OCI-LY3 (cell line): ENCODE data around the gene ACCSL.

Experiments used
- H2AFZ ChIP-seq: fragments of 200-600, 300-600 bp; shearing (Covaris generic); 2 replicates; pipeline ENCODE4 v1.6.0; 2014; ENCODE audit warnings: antibody characterized with exemption, low read depth, low read length
- H3K27ac ChIP-seq: fragments of 200-600, 300-600 bp; sonication (generic); 2 replicates; pipeline ENCODE4 v1.5.1; 2014; ENCODE audit warnings: mild to moderate bottlenecking, low read length, moderate library complexity, mixed read lengths
- H3K27me3 ChIP-seq: fragments of 200-600, 300-600 bp; sonication (generic); 2 replicates; pipeline ENCODE4 v1.6.1; 2014; ENCODE audit warnings: low read depth, low read length, mixed read lengths
- H3K36me3 ChIP-seq: fragments of 200-600, 300-600 bp; sonication (generic); replicated peaks from 2 replicates; pipeline ENCODE3; 2014; ENCODE audit warnings: low read depth, low read length, mixed read lengths
- H3K4me1 ChIP-seq: fragments of 300-600, 200-600 bp; sonication (generic); 2 replicates; pipeline ENCODE4 v1.6.1; 2014; ENCODE audit warnings: low read length, mixed read lengths
- H3K4me2 ChIP-seq: fragments of 200-600, 300-600 bp; sonication (generic); 2 replicates; pipeline ENCODE4 v1.6.1; 2014; ENCODE audit warnings: low read length, mixed read lengths
- H3K4me3 ChIP-seq: fragments of 300-600, 200-600 bp; sonication (generic); 2 replicates; pipeline ENCODE4 v1.5.1; 2014; ENCODE audit warnings: antibody characterized with exemption, mild to moderate bottlenecking, low read length, moderate library complexity
- H3K79me2 ChIP-seq: fragments of 300-600, 200-600 bp; shearing (Covaris generic); 2 replicates; pipeline ENCODE4 v1.6.1; 2014; ENCODE audit warnings: mild to moderate bottlenecking, low read length, mixed read lengths
- H3K9ac ChIP-seq: fragments of 300-600, 200-600 bp; shearing (Covaris generic); 2 replicates; pipeline ENCODE4 v1.6.0; 2014; ENCODE audit warnings: mild to moderate bottlenecking, low read length, moderate library complexity
- H3K9me3 ChIP-seq: fragments of 200-600, 300-600 bp; shearing (Covaris generic); 2 replicates; pipeline ENCODE4 v1.6.1; 2014; ENCODE audit warnings: low read length, mixed read lengths; ENCODE audit not compliant: insufficient read depth
- H4K20me1 ChIP-seq: fragments of 200-600, 300-600 bp; sonication (generic); 2 replicates; pipeline ENCODE4 v1.6.1; 2016; ENCODE audit warnings: low read length, mixed read lengths; ENCODE audit not compliant: insufficient read depth
- CTCF ChIP-seq: fragments of 200-600, 300-600 bp; sonication (generic); IDR thresholded peaks from 2 replicates; pipeline ENCODE4 v1.5.1; 2014; ENCODE audit warnings: antibody characterized with exemption, low read length, low read depth
- EZH2phosphoT487 ChIP-seq: fragments of 200-600 bp; shearing (Covaris generic); IDR thresholded peaks from 2 replicates; pipeline ENCODE4 v1.6.1; 2018; ENCODE audit warnings: antibody characterized with exemption, mixed run types, low read depth

The ACCSL gene

GRCh38 chr11:44018829-44019228, 29.0 kb upstream of the ACCSL start:
- H3K9ac ChIP-seq = no peak overlapping the region; the same call in 1 of the 2 replicates
- H3K27ac ChIP-seq = peak overlapping the region; percentile 93
- no peak overlapping the region for H3K4me2 ChIP-seq
- no peak overlapping the region for H2AFZ ChIP-seq
- no peaks in the 10 kb centered on the region for H3K79me2 ChIP-seq
- H3K9me3 ChIP-seq = no peaks in the 10 kb centered on the region; the same call in none of the 2 replicates
- TF ChIP-seq CTCF = no peak
- no peak for TF ChIP-seq EZH2phosphoT487
- H3K4me3 ChIP-seq = no peak overlapping the region
- peaks cover 45% of the 10 kb centered on the region for H3K4me1 ChIP-seq
- no peaks in the 10 kb centered on the region for H3K27me3 ChIP-seq
- no peaks in the 10 kb centered on the region for H4K20me1 ChIP-seq
- peaks cover 12% of the 10 kb centered on the region for H3K36me3 ChIP-seq

GRCh38 chr11:44024977-44025376, 22.8 kb upstream of the ACCSL start:
- Histone ChIP-seq H3K4me3 (no peak overlapping the region), H3K27me3 (no peaks in the 10 kb centered on the region), H3K9ac (no peak overlapping the region), H4K20me1 (no peaks in the 10 kb centered on the region), H3K27ac (no peak overlapping the region), H2AFZ (no peak overlapping the region), H3K9me3 (peaks cover 16% of the 10 kb centered on the region), H3K36me3 (peaks cover 28% of the 10 kb centered on the region), H3K79me2 (no peaks in the 10 kb centered on the region), H3K4me2 (no peak overlapping the region), H3K4me1 (peaks cover 9% of the 10 kb centered on the region)
- TF ChIP-seq EZH2phosphoT487 = no peak
- no peak for TF ChIP-seq CTCF

GRCh38 chr11:44025727-44026126, 22.1 kb upstream of the ACCSL start:
- peaks cover 28% of the 10 kb centered on the region for H3K36me3 ChIP-seq
- no peaks in the 10 kb centered on the region for H4K20me1 ChIP-seq
- no peak overlapping the region for H3K9ac ChIP-seq
- H3K27me3 ChIP-seq = no peaks in the 10 kb centered on the region
- no peak for TF ChIP-seq CTCF
- no peak for TF ChIP-seq EZH2phosphoT487
- peaks cover 17% of the 10 kb centered on the region for H3K4me1 ChIP-seq
- H3K27ac ChIP-seq = no peak overlapping the region
- no peaks in the 10 kb centered on the region for H3K79me2 ChIP-seq
- no peak overlapping the region for H3K4me3 ChIP-seq
- H3K4me2 ChIP-seq = no peak overlapping the region
- no peak overlapping the region for H2AFZ ChIP-seq
- peaks cover 16% of the 10 kb centered on the region for H3K9me3 ChIP-seq

GRCh38 chr11:44028401-44028800, 19.4 kb upstream of the ACCSL start:
- no peak overlapping the region for H2AFZ ChIP-seq
- H3K4me2 ChIP-seq = no peak overlapping the region
- peaks cover 19% of the 10 kb centered on the region for H3K9me3 ChIP-seq
- no peak overlapping the region for H3K4me3 ChIP-seq
- no peaks in the 10 kb centered on the region for H4K20me1 ChIP-seq
- H3K27ac ChIP-seq = no peak overlapping the region
- H3K4me1 ChIP-seq = peaks cover 44% of the 10 kb centered on the region
- no peaks in the 10 kb centered on the region for H3K79me2 ChIP-seq
- no peak for TF ChIP-seq CTCF
- no peak for TF ChIP-seq EZH2phosphoT487
- no peak overlapping the region for H3K9ac ChIP-seq
- H3K27me3 ChIP-seq = no peaks in the 10 kb centered on the region
- peaks cover 26% of the 10 kb centered on the region for H3K36me3 ChIP-seq
